Vagina (tissue), 2 donors: Measurements from ENCODE around the gene LHPP.

Experiments used
- POLR2A ChIP-seq, 2 donors: fragments of 450-650 bp; IDR thresholded peaks; one replicate each; pipeline ENCODE4 v1.6.1; 2017; ENCODE audit warnings: antibody characterized with exemption in 2 of 2, mild to moderate bottlenecking in 2 of 2, moderate library complexity in 2 of 2
- TF ChIP-seq, protein P1 (sequence below), 3 experiments: fragments of 450-650 bp in 2 of 3; fragments of 200-600 bp in 1 of 3; sonication (generic) in 1 of 3; IDR thresholded peaks; one replicate each; pipeline ENCODE4 v1.5.1; 2017 to 2019; ENCODE audit warnings: antibody characterized with exemption in 3 of 3, mild to moderate bottlenecking in 2 of 3, moderate library complexity in 2 of 3

DNA sequence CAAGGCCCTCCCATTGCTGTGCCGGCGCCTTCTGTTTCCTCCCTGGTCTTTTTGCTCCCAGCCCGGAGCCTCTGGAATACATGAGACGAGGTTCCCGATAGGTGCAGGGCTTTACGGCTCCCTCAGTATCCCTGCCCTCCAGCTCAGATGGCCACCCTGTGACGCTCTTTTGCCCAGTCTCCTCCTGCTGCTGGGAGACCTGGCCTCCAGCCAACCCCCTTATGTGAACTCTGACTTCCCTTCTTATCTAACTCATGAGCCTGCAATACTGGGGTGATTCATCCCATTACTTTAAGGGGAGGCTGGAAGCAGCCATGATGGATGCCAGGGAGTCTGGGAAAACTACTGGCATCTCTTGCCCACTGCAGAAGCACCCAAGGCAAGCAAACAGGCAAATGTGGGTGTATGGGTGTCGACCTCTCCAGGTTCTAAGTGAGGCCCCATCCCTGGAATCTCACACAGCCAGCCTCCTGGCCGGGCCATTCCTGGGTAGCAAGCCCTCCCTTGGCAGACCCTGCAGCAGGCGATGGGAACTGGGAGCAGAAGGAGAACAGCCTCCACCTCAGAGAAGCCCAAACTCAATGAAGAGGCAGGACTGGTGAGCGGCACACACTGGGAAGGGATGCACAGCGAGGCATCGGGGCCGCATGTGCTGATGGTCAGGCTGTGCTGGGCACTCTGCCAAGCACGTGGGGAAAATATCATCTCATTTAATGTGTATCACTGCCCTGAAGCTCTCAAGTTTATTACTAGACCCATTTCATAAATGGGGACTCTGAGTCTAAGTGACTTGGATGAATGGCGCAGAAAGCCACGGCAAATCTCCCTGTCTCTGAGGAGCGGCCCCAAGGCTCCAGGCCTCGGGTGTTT lies 185.1 kb downstream of the LHPP start:
- TF ChIP-seq, protein P1, sequence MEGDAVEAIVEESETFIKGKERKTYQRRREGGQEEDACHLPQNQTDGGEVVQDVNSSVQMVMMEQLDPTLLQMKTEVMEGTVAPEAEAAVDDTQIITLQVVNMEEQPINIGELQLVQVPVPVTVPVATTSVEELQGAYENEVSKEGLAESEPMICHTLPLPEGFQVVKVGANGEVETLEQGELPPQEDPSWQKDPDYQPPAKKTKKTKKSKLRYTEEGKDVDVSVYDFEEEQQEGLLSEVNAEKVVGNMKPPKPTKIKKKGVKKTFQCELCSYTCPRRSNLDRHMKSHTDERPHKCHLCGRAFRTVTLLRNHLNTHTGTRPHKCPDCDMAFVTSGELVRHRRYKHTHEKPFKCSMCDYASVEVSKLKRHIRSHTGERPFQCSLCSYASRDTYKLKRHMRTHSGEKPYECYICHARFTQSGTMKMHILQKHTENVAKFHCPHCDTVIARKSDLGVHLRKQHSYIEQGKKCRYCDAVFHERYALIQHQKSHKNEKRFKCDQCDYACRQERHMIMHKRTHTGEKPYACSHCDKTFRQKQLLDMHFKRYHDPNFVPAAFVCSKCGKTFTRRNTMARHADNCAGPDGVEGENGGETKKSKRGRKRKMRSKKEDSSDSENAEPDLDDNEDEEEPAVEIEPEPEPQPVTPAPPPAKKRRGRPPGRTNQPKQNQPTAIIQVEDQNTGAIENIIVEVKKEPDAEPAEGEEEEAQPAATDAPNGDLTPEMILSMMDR (IDR thresholded peaks at IDR 0.05) = no peak
- TF ChIP-seq POLR2A (IDR thresholded peaks at IDR 0.05) = no peak
